Measurements from ENCODE around the gene FAM240B. TPM values are rescaled to one million over a fixed set of nuclear protein-coding genes. Genes with fewer than 3 reads are reported as not detected.

Gene FAM240B
- total and polyA plus RNA-seq, 10 of the 15 experiments (the other 5 are each of a cell fraction or from before 2014, with no cell fraction given): not detected

- Histone ChIP-seq H2AFZ (ENCODE audit: control insufficient read depth, low read depth, low read length) (no peak overlapping the region), H3K4me3 (no peak overlapping the region), H3K27me3 (replicated peaks in 1 of 2; ENCODE audit: control insufficient read depth in 2 of 2, insufficient read depth in 2 of 2, low read length in 1 of 2) (no peaks in the 10 kb centered on the region), H3K4me1 (ENCODE audit: control insufficient read depth, insufficient read depth, low read length) (no peaks in the 10 kb centered on the region), H3K36me3 (ENCODE audit: control insufficient read depth in 2 of 2, insufficient read depth in 2 of 2, low read length in 1 of 2) (no peaks in the 10 kb centered on the region), H3K9me3 (replicated peaks; ENCODE audit: control insufficient read depth, insufficient read depth, low read length) (no peaks in the 10 kb centered on the region), H3K27ac (ENCODE audit: control insufficient read depth, insufficient read depth) (no peak overlapping the region), H4K20me1 (ENCODE audit: control insufficient read depth, insufficient read depth) (no peaks in the 10 kb centered on the region), H3K4me2 (ENCODE audit: control insufficient read depth, insufficient read depth) (no peak overlapping the region), H3K9ac (ENCODE audit: control insufficient read depth, insufficient read depth, low read length) (no peak overlapping the region), H3K79me2 (ENCODE audit: control insufficient read depth, insufficient read depth, low read length) (no peaks in the 10 kb centered on the region)
- ChIA-PET RAD21 (ENCODE audit: unreplicated experiment) (no interaction called here), CTCF (no interaction called here), SMC1A (ENCODE audit: uncharacterized antibody, unreplicated experiment) (no interaction called here), POLR2A (no interaction called here)
- in situ Hi-C loops (cut with MboI): no loop called here
- WGBS (ENCODE audit: insufficient coverage, insufficient replicate concordance, low lambda C conversion rate, missing lambda C conversion rate): 86% methylated on average over 1 of the region's 1 CpG
- no TSS peak for BruUV-seq (replicated peaks)
- intact Hi-C loops (cut with micrococcal nuclease; ENCODE audit: unreplicated experiment): no loop called here
- no peak for FAIRE-seq
- ATAC-seq: no peak
- TF ChIP-seq JUNB (IDR thresholded peaks at IDR 0.05): no peak
- no peak for TF ChIP-seq E4F1 (IDR thresholded peaks at IDR 0.05; ENCODE audit: borderline replicate concordance, partially characterized antibody)
- TF ChIP-seq PAX8 (IDR thresholded peaks at IDR 0.05): no peak
- TF ChIP-seq TCF12 (IDR thresholded peaks at IDR 0.05; ENCODE audit: low read depth, low read length): no peak
- TF ChIP-seq EP300 (IDR thresholded peaks at IDR 0.05; ENCODE audit: borderline replicate concordance in 1 of 2, control insufficient read depth in 1 of 2, low read depth in 2 of 2, low read length in 2 of 2): no peak
- TF ChIP-seq TCF7 (IDR thresholded peaks at IDR 0.05; ENCODE audit: borderline replicate concordance): no peak
- no peak for TF ChIP-seq FOS (IDR thresholded peaks at IDR 0.05; ENCODE audit: borderline replicate concordance, extremely low read depth, insufficient read length)
- no peak for TF ChIP-seq STAT3 (IDR thresholded peaks at IDR 0.05; ENCODE audit: low read depth, low read length)
- no peak for TF ChIP-seq POLR2AphosphoS2 (IDR thresholded peaks at IDR 0.05; ENCODE audit: low read depth, low read length)
- no peak for TF ChIP-seq MXI1 (IDR thresholded peaks at IDR 0.05; ENCODE audit: low read depth, low read length)
- no peak for TF ChIP-seq HCFC1 (IDR thresholded peaks at IDR 0.05; ENCODE audit: low read length)
- TF ChIP-seq EZH2 (IDR thresholded peaks at IDR 0.05; ENCODE audit: borderline replicate concordance, control insufficient read depth, low read depth, low read length): no peak
- TF ChIP-seq ZSCAN29 (IDR thresholded peaks at IDR 0.05): no peak
- no peak for DNase-seq (ENCODE audit: low read depth, low spot score)
Measured at GRCh38 chr9:38747941-38748340, 28.0 kb upstream of the FAM240B start.
